HG03378 (cell line): Measurements from ENCODE around the gene CELA1.
"Not testable (repeated sequence)": the region's sequence is repeated elsewhere in the genome, so short reads cannot be mapped to it uniquely, and the experiment has no call there.

Experiments used
- ATAC-seq: cut with Tn5 transposase; IDR thresholded peaks from one replicate; pipeline ENCODE4 v1.9.1; 2021; ENCODE audit warnings: mild to moderate bottlenecking, moderate library complexity; ENCODE audit not compliant: unreplicated experiment

Gene CELA1

DNA sequence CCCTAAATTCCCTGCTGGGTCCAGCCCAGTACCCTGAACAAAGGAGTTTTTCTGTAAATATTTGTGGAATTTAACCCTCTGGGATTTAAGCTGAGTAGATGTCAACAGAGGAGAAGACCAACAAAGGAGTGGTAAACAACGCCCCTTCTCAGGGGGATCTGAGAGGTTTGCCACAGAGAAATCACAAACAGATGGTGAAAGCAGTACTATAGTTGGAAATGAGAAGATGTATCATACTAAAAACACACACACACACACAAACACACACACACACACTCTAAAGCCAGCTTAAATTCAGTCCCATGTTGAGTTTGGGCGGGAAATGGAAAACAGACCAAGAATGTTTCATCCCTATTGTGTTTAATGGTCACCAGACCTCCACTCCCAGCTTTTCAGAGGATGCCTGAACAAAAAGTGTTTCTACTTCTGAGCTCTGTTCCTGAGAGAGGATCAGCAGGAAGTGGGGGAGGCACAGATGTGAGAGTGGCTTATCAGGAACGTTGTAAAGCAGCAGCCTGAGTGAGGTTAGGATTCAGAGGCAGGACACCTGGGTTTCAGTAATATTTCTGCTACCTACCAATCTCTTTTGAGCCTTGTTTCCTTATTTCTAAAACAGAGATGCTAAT is 25.7 kb downstream of the CELA1 start:
- ATAC-seq = no peak

DNA sequence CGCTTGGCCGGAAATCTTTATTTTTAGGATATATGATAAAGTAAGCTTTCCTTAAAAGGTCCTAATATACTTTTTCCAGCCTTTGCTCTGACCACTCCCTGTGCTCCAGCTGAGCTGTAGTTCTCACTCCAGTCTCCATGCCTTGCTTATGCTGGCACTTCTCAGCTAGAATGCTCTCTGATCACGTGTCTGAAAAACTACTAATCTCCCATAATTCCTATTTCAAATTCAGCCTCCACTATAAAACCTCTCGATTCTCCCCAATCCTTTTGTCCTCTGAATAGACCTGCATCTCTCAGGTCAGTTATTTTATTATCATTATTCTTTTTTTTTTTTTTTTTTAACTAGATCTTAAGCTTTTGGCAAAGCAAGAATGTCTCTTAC is 26.2 kb downstream of the CELA1 start:
- no peak for ATAC-seq

DNA sequence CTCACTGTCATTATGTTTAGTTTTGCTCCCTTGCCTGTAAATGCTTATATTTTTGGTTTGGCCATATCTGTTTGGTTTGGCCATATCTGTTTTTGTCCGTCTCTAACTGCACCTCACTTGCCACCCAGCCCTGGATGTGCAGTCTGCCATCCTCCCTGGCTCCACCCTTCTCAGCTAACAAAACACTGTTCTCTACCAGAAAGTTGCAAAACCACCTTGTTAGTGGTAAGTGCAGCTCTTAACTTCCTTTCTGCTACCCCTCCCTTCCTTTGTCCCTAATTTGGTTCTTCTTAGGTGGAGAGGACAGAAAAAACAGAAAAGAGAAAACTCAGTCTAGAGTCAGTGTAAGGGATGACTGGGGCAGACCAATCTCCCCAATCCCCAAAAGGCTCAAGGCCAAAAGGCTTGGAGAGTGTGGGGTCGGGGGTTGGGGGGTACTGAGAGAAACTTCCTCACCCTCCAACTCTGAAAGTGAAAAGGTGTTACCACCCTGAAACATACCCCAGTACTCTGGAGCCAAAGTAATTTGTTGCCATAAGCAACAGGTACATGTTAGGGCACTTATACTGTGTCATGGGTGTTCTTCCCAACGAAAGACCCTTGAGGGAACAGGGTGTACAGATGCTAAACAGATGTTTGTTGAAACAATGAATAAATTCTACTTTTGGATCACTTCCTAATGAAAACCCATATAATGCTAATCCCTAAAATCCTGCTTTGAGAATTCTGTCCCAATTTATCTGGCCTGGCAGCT is 27.5 kb downstream of the CELA1 start:
- ATAC-seq = no peak

DNA sequence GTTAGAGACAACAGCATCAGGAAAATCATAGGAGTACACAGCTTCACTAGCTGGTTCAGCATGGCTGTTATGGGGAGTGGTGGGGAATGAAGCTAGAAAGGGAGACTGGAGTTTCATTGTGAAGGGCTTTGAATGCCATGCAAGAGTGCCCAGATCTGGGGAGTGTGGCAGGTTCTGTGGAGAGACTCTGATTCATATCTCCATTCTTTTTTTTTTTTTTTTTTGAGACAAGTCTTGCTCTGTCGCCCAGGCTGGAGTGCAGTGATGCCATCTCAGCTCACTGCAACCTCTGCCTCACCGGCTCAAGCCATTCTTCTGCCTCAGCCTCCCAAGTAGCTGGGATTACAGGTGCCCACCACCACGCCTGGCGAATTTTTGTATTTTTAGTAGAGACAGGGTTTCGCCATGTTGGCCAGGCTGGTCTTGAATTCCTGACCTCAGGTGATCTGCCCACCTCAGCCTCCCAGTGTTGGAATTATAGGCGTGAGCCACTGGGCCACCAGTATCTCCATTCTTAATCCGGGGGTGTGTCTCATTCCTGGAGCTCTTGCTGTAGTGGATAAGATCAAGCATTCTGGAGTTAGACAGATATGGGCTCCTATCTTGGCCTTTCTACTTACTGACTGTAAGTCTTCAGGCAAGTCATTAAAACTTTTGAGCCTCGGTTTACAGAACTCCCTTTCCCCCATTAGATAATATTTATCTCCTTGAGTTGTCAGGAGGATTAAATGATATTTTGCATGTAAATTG is 28.2 kb downstream of the CELA1 start:
- not testable (repeated sequence) for ATAC-seq

DNA sequence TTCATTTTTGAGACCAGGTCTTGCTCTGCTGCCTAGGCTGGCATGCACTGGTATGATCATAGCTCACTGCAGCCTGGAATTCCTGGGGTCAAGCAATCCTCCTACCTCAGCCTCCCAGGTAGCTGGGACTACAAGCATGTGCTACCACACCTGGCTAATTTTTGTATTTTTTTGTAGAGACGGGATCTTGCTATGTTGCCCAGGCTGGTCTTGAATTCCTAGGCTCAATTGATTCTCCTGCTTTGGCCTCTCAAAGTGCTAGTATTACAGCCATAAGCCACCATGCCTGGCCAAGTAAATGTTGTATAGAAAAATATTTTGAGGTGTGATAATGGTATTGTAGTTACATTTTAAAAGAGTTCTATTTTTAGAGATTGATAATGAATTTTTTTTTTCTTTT is 35.1 kb downstream of the CELA1 start:
- ATAC-seq = no peak

DNA sequence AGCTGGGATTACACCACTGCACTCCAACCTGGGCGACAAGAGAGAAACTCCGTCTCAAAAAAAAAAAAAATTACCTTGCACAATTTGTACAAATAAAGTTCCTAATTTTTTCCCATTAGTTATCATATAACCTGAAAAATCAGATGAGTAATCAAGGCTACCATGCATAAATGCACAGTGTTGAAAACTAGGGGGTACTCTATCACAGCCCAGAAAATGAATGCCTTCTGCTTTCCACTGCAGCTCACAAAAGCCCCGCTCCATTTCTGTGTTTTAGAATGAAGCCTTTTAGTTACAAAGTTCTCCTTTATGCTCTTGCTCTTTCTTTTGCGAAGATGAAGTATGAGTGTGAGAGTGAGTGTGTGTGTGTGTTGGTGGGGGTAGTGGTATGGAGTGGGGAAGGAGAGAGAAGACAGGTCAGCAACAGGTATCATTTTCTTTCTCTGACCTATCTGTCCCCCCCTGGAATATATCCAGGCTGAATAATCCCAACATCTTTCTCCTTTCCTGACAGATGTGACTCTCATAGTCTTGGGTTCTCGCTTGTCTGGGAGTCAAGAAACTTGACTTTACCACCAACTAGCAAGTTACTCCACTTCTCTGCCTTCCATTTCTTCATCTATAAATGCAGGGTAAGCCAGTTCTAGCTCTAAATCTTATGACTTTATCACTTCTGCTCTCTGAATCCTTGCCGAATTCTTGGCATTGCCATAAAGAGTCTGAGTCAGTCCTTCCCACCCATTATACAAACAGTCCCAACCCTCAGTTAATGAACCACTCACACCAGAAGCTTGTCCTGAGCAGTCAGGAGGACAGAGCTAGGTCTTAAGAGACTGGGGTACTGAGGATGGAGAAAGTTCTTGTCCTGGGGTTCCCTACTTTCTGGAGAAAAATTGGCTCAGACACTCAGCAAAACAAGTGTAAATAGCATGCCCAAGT is 38.6 kb downstream of the CELA1 start:
- no peak for ATAC-seq

DNA sequence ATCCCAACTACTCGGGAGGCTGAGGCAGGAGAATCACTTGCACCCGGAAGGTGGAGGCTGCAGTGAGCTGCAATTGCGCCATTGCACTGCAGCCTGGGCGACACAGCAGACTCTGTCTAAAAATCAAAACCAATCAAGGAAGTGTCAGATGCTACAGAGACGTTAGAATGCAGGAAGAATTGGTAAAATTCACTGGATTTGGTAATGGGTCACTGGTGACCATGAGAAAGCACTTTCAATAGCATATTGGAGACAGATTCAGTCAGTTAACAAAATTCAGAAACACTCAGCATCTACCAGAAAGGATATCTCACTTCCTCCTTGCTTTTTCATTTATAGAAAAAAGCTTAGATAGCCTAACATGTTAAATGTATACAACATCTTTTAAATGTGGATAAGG is 40.0 kb downstream of the CELA1 start:
- no peak for ATAC-seq

DNA sequence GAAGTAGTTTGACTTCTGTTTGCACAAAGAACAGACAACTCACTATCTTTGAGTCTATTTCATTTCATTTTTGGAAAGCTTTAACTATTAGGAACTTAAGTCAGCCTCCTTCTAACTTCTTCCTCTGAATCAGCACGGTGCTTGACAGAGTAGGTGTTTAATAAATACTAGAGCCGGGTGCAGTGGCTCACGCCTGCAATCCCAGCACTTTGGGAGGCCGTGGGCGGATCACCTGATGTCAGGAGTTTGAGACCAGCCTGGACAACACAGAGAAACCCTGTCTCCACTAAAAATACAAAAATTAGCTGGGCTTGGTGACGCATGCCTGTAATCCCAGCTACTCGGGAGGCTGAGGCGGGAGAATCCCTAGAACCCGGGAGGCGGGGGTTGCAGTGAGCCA is 45.7 kb downstream of the CELA1 start:
- ATAC-seq = not testable (repeated sequence)

DNA sequence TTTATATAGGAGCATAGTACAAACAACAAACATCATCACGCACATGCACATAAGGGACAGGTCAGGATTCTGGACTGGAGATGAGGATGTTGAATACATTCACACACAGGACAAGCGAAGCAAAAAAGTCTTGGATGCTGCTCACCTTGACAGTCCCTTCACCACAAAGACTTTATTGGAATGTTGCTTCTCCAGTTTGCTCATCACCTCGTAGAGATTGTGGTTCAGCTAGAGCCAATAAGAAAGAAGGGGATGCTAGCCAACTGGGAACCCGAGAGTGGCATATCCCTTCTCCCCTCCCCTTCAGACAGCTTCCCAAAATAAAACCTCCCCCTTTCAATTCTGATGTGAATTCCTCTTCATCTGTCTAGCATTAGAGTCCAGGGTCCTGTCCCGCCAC is 50.8 kb downstream of the CELA1 start:
- ATAC-seq = no peak

DNA sequence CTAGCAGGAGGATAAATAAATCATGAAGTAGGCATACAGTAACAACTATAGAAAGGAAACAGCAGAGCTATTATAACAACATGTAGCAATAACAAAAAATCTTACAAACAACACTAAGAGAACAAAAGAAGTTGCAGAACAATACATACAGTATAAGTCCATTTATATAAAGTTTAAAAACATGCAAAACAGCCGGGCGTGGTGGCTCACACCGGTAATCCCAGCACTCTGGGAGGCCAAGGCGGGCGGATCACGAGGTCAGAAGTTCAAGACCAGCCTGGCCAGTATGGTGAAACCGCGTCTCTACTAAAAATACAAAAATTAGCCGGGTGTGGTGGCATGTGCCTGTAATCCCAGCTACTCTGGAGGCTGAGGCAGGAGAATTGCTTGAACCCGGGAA is 52.4 kb downstream of the CELA1 start:
- ATAC-seq = not testable (repeated sequence)

DNA sequence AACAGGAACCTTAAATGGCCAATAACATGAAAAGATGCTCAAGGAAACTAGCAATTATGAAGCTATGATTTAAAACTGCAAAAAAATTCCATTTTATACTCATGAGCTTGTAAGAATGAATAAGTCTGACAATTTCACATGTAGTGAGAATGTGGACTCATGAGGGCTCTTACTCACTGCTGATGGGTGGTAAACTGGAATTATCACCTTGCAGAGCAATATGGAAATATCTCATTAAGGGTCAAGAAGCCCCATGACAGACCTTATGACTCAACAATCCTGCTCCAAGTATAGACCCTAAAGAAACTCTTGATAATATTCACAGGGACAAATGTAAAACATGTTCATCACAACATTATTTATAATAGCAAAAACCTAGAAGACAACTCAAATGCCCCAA is 52.8 kb downstream of the CELA1 start:
- no peak for ATAC-seq

DNA sequence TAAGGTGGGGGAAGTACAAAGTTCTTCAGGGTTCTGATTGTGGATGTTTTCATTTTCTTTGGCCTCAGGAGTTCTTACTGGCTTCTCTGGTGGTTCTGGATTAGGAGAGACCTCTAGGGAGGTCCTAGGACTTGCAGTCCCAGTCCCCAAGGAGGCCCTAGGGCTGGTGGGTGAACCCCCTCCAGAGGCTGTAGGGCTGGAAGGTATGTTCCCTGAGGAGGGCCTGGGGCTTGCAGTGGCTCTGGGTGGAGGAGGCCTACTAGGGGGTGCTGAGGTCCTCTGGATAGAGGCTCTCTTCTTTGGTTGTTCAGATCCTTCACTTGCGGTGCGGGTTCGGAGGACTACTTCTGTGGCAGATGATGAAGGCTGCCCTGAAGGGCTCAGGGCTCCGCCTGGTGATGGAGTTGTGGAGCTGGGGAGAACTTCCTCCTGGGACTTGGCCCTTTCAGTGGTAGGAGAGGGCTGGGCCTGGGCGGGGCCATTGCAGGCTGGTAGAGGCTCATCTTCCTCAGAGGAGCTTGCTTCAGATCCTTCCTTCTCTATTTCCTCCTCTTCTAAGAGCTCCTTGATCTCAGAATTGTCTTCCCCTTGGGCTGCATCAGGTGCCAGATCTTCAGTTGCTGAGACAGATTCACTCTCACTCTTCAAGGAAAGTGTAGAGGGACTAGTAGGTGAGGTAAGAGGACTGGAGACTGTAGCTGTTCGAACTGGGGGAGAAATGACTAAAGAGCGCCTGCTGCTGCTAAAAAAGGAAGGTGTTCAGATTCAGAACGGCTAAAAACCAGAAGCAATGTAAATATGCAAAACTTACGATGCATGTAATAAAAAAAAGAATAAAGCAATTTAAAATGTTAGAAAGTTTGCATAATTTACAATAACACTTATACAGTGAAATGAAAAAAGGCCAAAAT is 54.6 kb downstream of the CELA1 start:
- ATAC-seq = not testable (repeated sequence)

DNA sequence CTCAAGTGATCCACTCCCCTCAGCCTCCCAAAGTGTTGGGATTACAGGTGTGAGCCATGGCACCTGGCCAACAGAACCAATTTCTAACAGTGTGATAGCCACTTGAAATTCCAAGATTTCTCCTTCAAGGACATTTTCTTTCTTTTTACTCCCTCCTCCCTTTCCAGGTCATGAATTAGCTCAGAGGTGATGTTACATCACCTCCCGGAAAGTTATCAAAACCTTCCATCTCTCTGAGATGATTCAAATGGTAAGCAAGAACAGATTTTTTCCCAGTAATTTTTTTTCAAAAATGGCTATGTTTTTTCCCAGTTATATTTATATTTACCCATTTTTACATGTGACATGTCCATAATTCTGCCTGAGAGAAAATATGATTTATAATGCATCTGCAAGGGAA is 60.6 kb downstream of the CELA1 start:
- no peak for ATAC-seq

DNA sequence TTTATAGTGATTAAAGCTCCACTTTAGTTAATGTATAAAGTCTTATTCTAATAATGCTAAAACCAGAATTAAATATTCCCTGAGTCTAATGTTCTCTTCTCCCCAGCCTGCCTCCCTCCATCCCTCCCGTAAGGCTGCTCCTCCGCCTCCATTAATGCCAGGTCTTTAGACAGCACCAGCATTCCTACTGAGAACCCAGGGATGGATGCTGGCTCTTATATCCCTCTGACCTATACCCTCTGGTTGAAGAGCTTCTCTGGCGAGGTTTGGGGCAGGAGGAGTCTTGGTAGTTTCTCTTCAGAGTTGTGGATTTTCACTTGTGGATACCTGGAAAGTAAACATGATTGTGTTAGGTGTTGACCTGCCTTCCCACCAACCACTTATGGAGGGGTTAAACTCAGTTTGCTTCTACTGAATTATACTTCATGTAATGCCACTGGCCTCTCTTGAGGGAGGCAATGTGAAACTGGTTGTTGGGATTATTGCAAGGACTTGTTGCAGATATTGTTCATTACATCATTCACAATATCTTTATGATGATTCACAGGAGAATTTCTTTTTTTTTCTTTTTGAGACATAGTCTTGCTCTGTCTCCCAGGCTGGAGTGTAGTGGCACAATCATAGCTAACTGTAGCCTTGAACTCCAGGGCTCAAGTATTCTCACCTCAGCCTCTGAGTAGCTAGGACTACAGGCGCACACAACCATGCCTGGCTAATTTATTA is 65.1 kb downstream of the CELA1 start:
- ATAC-seq = no peak
